ENCODE data around the gene OTOP2. TPM values are rescaled to one million over a fixed set of nuclear protein-coding genes. Genes with fewer than 3 reads are reported as not detected.
A peak's percentile ranks its signal among the peaks of the same experiment; 100 is the strongest.

Gene OTOP2
- total RNA-seq, 4 donors from 2014 or later = 3.4 to 99.1 (median 62.6) TPM

GRCh38 chr17:74959826-74960515 is 35.9 kb downstream of the OTOP2 start:
- Histone ChIP-seq H3K4me1 (peaks cover 0 to 5% (median 2%) of the 10 kb centered on the region in 4 donors), H3K4me3 (no peak overlapping the region), H3K27me3 (no peaks in the 10 kb centered on the region), H3K9me3 (no peaks in the 10 kb centered on the region), H3K36me3 (no peaks in the 10 kb centered on the region), H3K27ac (no peak overlapping the region)
- TF ChIP-seq CTCF (IDR thresholded peaks at IDR 0.05) (no peak), POLR2AphosphoS5 (IDR thresholded peaks at IDR 0.05) (no peak), POLR2A (IDR thresholded peaks at IDR 0.05) (no peak), EP300 (IDR thresholded peaks at IDR 0.05; ENCODE audit: low read depth) (no peak)
- WGBS, 2 donors (ENCODE audit: low coverage in 1 of 2) = 75% methylated on average over 13 of the region's 14 CpGs; no CpG with 5 or more reads in 1 of the 2 donors
- no peak for DNase-seq
- in situ Hi-C loops (cut with MboI; ENCODE audit: low pct_ligation_motif_present in 1 of 4, low pct_unique_long_range_greater_than_20kb in 1 of 4, low sequenced_read_pairs in 3 of 4) = loop anchor here in 1 of 4 donors (25.0 kb wide), 1 partner anchor 227 kb away; the partner anchor contains the start of gene SUMO2
- intact Hi-C loops (cut with DNase I; ENCODE audit: low total_unique reads) = loop anchor here (10.0 kb wide), 1 partner anchor 55 kb away; the partner anchor contains the start of gene MRPL58

DNA sequence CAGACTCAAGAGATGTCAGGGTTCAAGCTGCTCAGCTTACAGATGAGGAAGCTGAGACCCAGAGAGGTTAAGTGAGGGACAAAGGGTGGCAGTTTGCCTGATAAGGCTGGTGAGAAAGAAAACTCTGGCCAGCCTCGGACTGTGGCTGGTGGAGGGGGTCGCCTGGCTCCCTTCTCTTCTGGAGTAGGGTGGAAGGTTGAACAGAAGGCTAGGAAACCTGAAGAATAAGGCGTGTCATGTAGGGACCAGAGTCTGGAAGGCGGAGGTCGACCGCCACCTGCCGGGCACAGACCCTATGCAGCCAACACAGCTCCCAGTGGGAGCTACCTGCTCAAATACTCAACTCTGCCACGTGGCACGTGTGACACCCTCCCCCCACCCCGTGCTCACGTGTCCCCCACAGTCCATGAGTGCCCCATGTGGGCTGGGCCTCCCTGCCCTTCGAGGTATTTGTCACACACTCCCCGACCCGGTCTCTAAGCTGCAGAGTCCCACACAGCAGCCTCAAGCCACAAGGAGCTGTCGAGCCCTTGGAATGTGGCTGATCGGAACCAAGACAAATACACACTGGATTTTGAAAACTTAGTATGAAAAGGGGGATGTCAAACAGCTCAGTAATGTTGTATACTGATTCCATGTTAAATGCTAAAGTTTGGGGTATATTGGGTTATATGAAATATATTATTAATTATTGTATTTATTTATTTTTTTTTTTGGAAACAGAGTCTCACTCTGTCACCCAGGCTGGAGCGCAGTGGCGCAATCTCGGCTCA is 36.7 kb downstream of the OTOP2 start:
- no peaks in the 10 kb centered on the region for H3K9me3 ChIP-seq
- H3K27ac ChIP-seq = no peak overlapping the region
- in situ Hi-C loops (cut with MboI; ENCODE audit: low pct_ligation_motif_present in 1 of 4, low pct_unique_long_range_greater_than_20kb in 1 of 4, low sequenced_read_pairs in 3 of 4) = loop anchor here in 1 of 4 donors (25.0 kb wide), 1 partner anchor 227 kb away; the partner anchor contains the start of gene SUMO2
- 44 to 100% methylated on average over 2 to 19 of the region's 19 CpGs for WGBS, 2 donors (ENCODE audit: low coverage in 1 of 2)
- H3K4me3 ChIP-seq = no peak overlapping the region
- H3K27me3 ChIP-seq = no peaks in the 10 kb centered on the region
- TF ChIP-seq EP300 (IDR thresholded peaks at IDR 0.05; ENCODE audit: low read depth) (no peak), CTCF (IDR thresholded peaks at IDR 0.05) (peak in 2 of 5 experiments; percentile 50 to 69)
- DNase-seq = peak; percentile 57
- H3K36me3 ChIP-seq = no peaks in the 10 kb centered on the region
- intact Hi-C loops (cut with DNase I; ENCODE audit: low total_unique reads) = loop anchor here (10.0 kb wide), 1 partner anchor 54 kb away; the partner anchor contains the start of gene MRPL58
- H3K4me1 ChIP-seq = peaks cover 0 to 5% (median 2%) of the 10 kb centered on the region in 4 donors

DNA sequence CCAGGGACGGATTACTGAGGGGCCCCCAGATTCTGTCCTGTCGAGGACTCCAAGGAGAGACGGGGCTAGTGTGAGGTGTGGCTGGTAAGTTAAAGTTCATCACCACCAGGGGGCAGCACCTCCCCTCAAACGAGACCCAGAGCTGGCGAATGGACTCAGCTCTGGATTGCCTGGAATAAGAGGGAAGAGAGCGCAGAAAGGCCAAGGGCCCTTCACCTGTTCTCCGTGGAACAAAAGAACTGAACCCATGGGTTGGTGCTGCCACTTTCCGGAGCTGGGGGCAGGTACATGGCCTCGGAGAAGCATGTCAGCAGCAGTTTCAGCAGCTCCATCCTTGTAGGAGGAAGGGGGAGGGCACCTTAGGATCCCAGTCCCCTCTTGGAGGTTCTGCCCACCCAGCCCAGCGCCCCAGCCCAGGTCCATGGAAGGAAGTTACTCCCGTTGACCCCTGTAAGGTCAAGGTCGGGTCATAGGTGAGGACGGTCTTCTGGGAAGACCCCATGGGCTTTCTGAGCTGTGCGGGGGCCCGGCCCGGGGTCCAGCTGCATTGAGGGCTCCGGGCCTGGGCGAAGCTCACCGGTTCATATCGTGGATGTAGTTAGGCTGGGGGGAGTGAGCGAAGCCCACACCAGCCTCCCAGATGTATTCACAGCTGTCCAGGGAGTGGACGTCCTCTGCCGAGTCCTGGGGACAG is 37.7 kb downstream of the OTOP2 start:
- DNase-seq = peak; percentile 93
- WGBS, 2 donors (ENCODE audit: low coverage in 1 of 2) = 42% methylated on average over 22 of the region's 23 CpGs; no CpG with 5 or more reads in 1 of the 2 donors
- no peaks in the 10 kb centered on the region for H3K9me3 ChIP-seq
- H3K36me3 ChIP-seq = no peaks in the 10 kb centered on the region
- H3K4me1 ChIP-seq = peaks cover 0 to 5% (median 2%) of the 10 kb centered on the region in 4 donors
- H3K27me3 ChIP-seq = no peaks in the 10 kb centered on the region
- H3K4me3 ChIP-seq = no peak overlapping the region
- TF ChIP-seq POLR2AphosphoS5 (IDR thresholded peaks at IDR 0.05) (no peak), CTCF (IDR thresholded peaks at IDR 0.05) (peak; percentile 75 to 87 (median 81))
- intact Hi-C loops (cut with DNase I; ENCODE audit: low total_unique reads) (loop anchor here (10.0 kb wide), 1 partner anchor 53 kb away; the partner anchor contains the start of gene MRPL58), in situ Hi-C loops (cut with MboI; ENCODE audit: low pct_ligation_motif_present in 1 of 4, low pct_unique_long_range_greater_than_20kb in 1 of 4, low sequenced_read_pairs in 3 of 4) (loop anchor here in 1 of 4 donors (25.0 kb wide), 1 partner anchor 225 kb away; the partner anchor contains the start of gene SUMO2)
- H3K27ac ChIP-seq = no peak overlapping the region

Data from transverse colon (tissue), 4 donors.